ENCODE measurements around the gene ERBB4.

- TF ChIP-seq CTCF (IDR thresholded peaks at IDR 0.05), result no peak
- TF ChIP-seq POLR2A (IDR thresholded peaks at IDR 0.05), result no peak
These were observed 396.0 kb downstream of the ERBB4 start for GRCh38 chr2:212142631-212143030.

Data from esophagus squamous epithelium (tissue), 4 donors.